ENCODE results near the gene GALNT3.

GALNT3 gene

GRCh38 chr2:165793779-165794535 is at the start of gene GALNT3:
Gene GALNT3, minus strand, starts transcription at chr2:165794247. Its CDS starts 23,547 bp downstream, at chr2:165770700.
- TF ChIP-seq GATA2 (IDR thresholded peaks at IDR 0.05; ENCODE audit: low read depth, low read length), result no peak
- no peak for TF ChIP-seq GATA3 (IDR thresholded peaks at IDR 0.05; ENCODE audit: low read depth, low read length)

- TF ChIP-seq GATA2 (IDR thresholded peaks at IDR 0.05; ENCODE audit: low read depth, low read length) (no peak), GATA3 (IDR thresholded peaks at IDR 0.05; ENCODE audit: low read depth, low read length) (no peak)
Observed at GRCh38 chr2:165843351-165843750, 49.3 kb upstream of the GALNT3 start.

- TF ChIP-seq GATA3 (IDR thresholded peaks at IDR 0.05; ENCODE audit: low read depth, low read length) (no peak), GATA2 (IDR thresholded peaks at IDR 0.05; ENCODE audit: low read depth, low read length) (no peak)
Observed at GRCh38 chr2:165840333-165840958, 46.4 kb upstream of the GALNT3 start.

GRCh38 chr2:165839610-165840009 is 45.6 kb upstream of the GALNT3 start:
- TF ChIP-seq GATA2 (IDR thresholded peaks at IDR 0.05; ENCODE audit: low read depth, low read length), result no peak

- TF ChIP-seq GATA2 (IDR thresholded peaks at IDR 0.05; ENCODE audit: low read depth, low read length), result no peak
- TF ChIP-seq GATA3 (IDR thresholded peaks at IDR 0.05; ENCODE audit: low read depth, low read length), result no peak
Observed at GRCh38 chr2:165837122-165837521, 43.1 kb upstream of the GALNT3 start.

- TF ChIP-seq GATA2 (IDR thresholded peaks at IDR 0.05; ENCODE audit: low read depth, low read length) (no peak), GATA3 (IDR thresholded peaks at IDR 0.05; ENCODE audit: low read depth, low read length) (no peak)
Observed at GRCh38 chr2:165835363-165835762, 41.3 kb upstream of the GALNT3 start.

GRCh38 chr2:165833156-165833555 is 39.1 kb upstream of the GALNT3 start:
- no peak for TF ChIP-seq GATA3 (IDR thresholded peaks at IDR 0.05; ENCODE audit: low read depth, low read length)
- no peak for TF ChIP-seq GATA2 (IDR thresholded peaks at IDR 0.05; ENCODE audit: low read depth, low read length)

- TF ChIP-seq GATA3 (IDR thresholded peaks at IDR 0.05; ENCODE audit: low read depth, low read length) (no peak), GATA2 (IDR thresholded peaks at IDR 0.05; ENCODE audit: low read depth, low read length) (no peak)
Observed at GRCh38 chr2:165827921-165828276, 33.9 kb upstream of the GALNT3 start.

GRCh38 chr2:165827016-165827920 is 33.2 kb upstream of the GALNT3 start:
- no peak for TF ChIP-seq GATA2 (IDR thresholded peaks at IDR 0.05; ENCODE audit: low read depth, low read length)
- TF ChIP-seq GATA3 (IDR thresholded peaks at IDR 0.05; ENCODE audit: low read depth, low read length), result no peak

- TF ChIP-seq GATA3 (IDR thresholded peaks at IDR 0.05; ENCODE audit: low read depth, low read length), result no peak
- TF ChIP-seq GATA2 (IDR thresholded peaks at IDR 0.05; ENCODE audit: low read depth, low read length), result no peak
Observed at GRCh38 chr2:165825041-165825440, 31.0 kb upstream of the GALNT3 start.

GRCh38 chr2:165820296-165820695 is 26.2 kb upstream of the GALNT3 start:
- TF ChIP-seq GATA3 (IDR thresholded peaks at IDR 0.05; ENCODE audit: low read depth, low read length) (no peak), GATA2 (IDR thresholded peaks at IDR 0.05; ENCODE audit: low read depth, low read length) (no peak)

- TF ChIP-seq GATA2 (IDR thresholded peaks at IDR 0.05; ENCODE audit: low read depth, low read length) (no peak), GATA3 (IDR thresholded peaks at IDR 0.05; ENCODE audit: low read depth, low read length) (no peak)
Observed at GRCh38 chr2:165818920-165819319, 24.9 kb upstream of the GALNT3 start.

- TF ChIP-seq GATA3 (IDR thresholded peaks at IDR 0.05; ENCODE audit: low read depth, low read length), result no peak
- no peak for TF ChIP-seq GATA2 (IDR thresholded peaks at IDR 0.05; ENCODE audit: low read depth, low read length)
Observed at GRCh38 chr2:165815299-165816141, 21.5 kb upstream of the GALNT3 start.
